Cortex of kidney (tissue), 1 donor: ENCODE data around the gene ATPAF1.
A peak's percentile ranks its signal among the peaks of the same experiment; 100 is the strongest.

Experiments
- DNase-seq: peaks from one replicate; lab custom pipeline; 2025; lab: John Stamatoyannopoulos, UW

The ATPAF1 gene

GRCh38 chr1:46615735-46616134 lies 52.4 kb downstream of the ATPAF1 start:
- DNase-seq = no peak

- DNase-seq = no peak
These were observed 53.1 kb downstream of the ATPAF1 start for GRCh38 chr1:46615088-46615487.

GRCh38 chr1:46614604-46614984 lies 53.6 kb downstream of the ATPAF1 start:
- DNase-seq = no peak

- no peak for DNase-seq
These were observed 54.2 kb downstream of the ATPAF1 start for GRCh38 chr1:46613661-46614603.

- no peak for DNase-seq
These were observed 55.1 kb downstream of the ATPAF1 start for GRCh38 chr1:46612937-46613660.

- DNase-seq = no peak
These were observed 56.4 kb downstream of the ATPAF1 start for GRCh38 chr1:46611691-46612221.

GRCh38 chr1:46607345-46608130 lies 60.6 kb downstream of the ATPAF1 start:
- DNase-seq = no peak

- DNase-seq = no peak
These were observed 61.8 kb downstream of the ATPAF1 start for GRCh38 chr1:46606255-46606965.

GRCh38 chr1:46605232-46605631 lies 62.9 kb downstream of the ATPAF1 start:
- no peak for DNase-seq

GRCh38 chr1:46603858-46604549 lies 64.2 kb downstream of the ATPAF1 start, which contains the start of gene MKNK1:
Gene MKNK1, minus strand, starts transcription at chr1:46604268. Its CDS starts 20,941 bp downstream, at chr1:46583327.
- peak; percentile 55 for DNase-seq

GRCh38 chr1:46603481-46603857 lies 64.7 kb downstream of the ATPAF1 start:
- no peak for DNase-seq

GRCh38 chr1:46601257-46602007 lies 66.7 kb downstream of the ATPAF1 start:
- DNase-seq = no peak

- DNase-seq = no peak
These were observed 68.8 kb downstream of the ATPAF1 start for GRCh38 chr1:46599059-46599970.

- DNase-seq = no peak
These were observed 71.3 kb downstream of the ATPAF1 start for GRCh38 chr1:46596846-46597245.

GRCh38 chr1:46596036-46596435 lies 72.1 kb downstream of the ATPAF1 start:
- DNase-seq = no peak

- DNase-seq = no peak
These were observed 73.0 kb downstream of the ATPAF1 start for GRCh38 chr1:46595127-46595526.

GRCh38 chr1:46594063-46594462 lies 74.1 kb downstream of the ATPAF1 start:
- DNase-seq = no peak

GRCh38 chr1:46592823-46593222 lies 75.3 kb downstream of the ATPAF1 start:
- no peak for DNase-seq

- DNase-seq = no peak
These were observed 78.6 kb downstream of the ATPAF1 start for GRCh38 chr1:46589529-46589928.
